Measurements from ENCODE around the gene CYP4F12.

CYP4F12 gene

GRCh38 chr19:15715642-15716041 is 42.8 kb downstream of the CYP4F12 start:
- no peak for DNase-seq

- DNase-seq: no peak
Observed at GRCh38 chr19:15717809-15718208, 44.9 kb downstream of the CYP4F12 start.

GRCh38 chr19:15721268-15721667 is 48.4 kb downstream of the CYP4F12 start:
- DNase-seq: no peak

- no peak for DNase-seq
Observed at GRCh38 chr19:15722956-15723355, 50.1 kb downstream of the CYP4F12 start.

GRCh38 chr19:15727724-15728123 is 54.8 kb downstream of the CYP4F12 start, which contains the start of gene OR10H2:
TSS of gene OR10H2 (plus strand) at chr19:15728024. CDS start at chr19:15728044, 20 bp downstream.
- DNase-seq: no peak

- DNase-seq: no peak
Observed at GRCh38 chr19:15730538-15730937, 57.7 kb downstream of the CYP4F12 start.

GRCh38 chr19:15732388-15732787 is 59.5 kb downstream of the CYP4F12 start:
- no peak for DNase-seq

GRCh38 chr19:15733895-15734294 is 61.0 kb downstream of the CYP4F12 start:
- no peak for DNase-seq

- DNase-seq: no peak
Observed at GRCh38 chr19:15737722-15738121, 64.8 kb downstream of the CYP4F12 start, which contains the start of gene OR10H3. TSS of gene OR10H3 (plus strand) at chr19:15737985. CDS start at chr19:15741393, 3,408 bp downstream.

GRCh38 chr19:15740785-15741184 is 67.9 kb downstream of the CYP4F12 start:
- no peak for DNase-seq

Measured in fibroblast of skin of back (primary cell).